GM19438 (cell line): Measurements from ENCODE around the gene SIRT2.

Experiments used
- ATAC-seq: cut with Tn5 transposase; IDR thresholded peaks from one replicate; pipeline ENCODE4 v1.9.1; 2021; ENCODE audit warnings: low read depth; ENCODE audit not compliant: unreplicated experiment

Gene SIRT2

GRCh38 chr19:38848299-38849146 lies 50.9 kb downstream of the SIRT2 start:
- no peak for ATAC-seq

GRCh38 chr19:38846097-38846496 lies 53.3 kb downstream of the SIRT2 start:
- no peak for ATAC-seq

GRCh38 chr19:38845374-38846024 lies 53.9 kb downstream of the SIRT2 start:
- ATAC-seq, result no peak

GRCh38 chr19:38844093-38844686 lies 55.2 kb downstream of the SIRT2 start:
- ATAC-seq, result no peak

GRCh38 chr19:38843175-38843758 lies 56.2 kb downstream of the SIRT2 start:
- ATAC-seq, result no peak

- no peak for ATAC-seq
These were observed 56.8 kb downstream of the SIRT2 start for GRCh38 chr19:38842439-38843174.

GRCh38 chr19:38841787-38842438 lies 57.5 kb downstream of the SIRT2 start:
- ATAC-seq, result no peak

GRCh38 chr19:38841180-38841766 lies 58.1 kb downstream of the SIRT2 start:
- no peak for ATAC-seq

GRCh38 chr19:38840583-38840968 lies 58.8 kb downstream of the SIRT2 start:
- ATAC-seq, result no peak

GRCh38 chr19:38839816-38840582 lies 59.4 kb downstream of the SIRT2 start:
- ATAC-seq, result no peak

- ATAC-seq, result no peak
These were observed 60.2 kb downstream of the SIRT2 start for GRCh38 chr19:38838986-38839761.

- no peak for ATAC-seq
These were observed 61.0 kb downstream of the SIRT2 start for GRCh38 chr19:38838208-38838985.

- no peak for ATAC-seq
These were observed 61.7 kb downstream of the SIRT2 start for GRCh38 chr19:38837656-38838121.

GRCh38 chr19:38836983-38837626 lies 62.3 kb downstream of the SIRT2 start:
- ATAC-seq, result no peak

GRCh38 chr19:38836159-38836982 lies 63.0 kb downstream of the SIRT2 start:
- no peak for ATAC-seq

- no peak for ATAC-seq
These were observed 64.8 kb downstream of the SIRT2 start for GRCh38 chr19:38834590-38834989.
